Mesendoderm (in vitro differentiated cells): ENCODE data around the gene COL7A1.
"Not testable (repeated sequence)": the region's sequence is repeated elsewhere in the genome, so short reads cannot be mapped to it uniquely, and the experiment has no call there.

ENCODE experiments used
- DNase-seq: peaks from one replicate; pipeline ENCODE4 v3.0.0; 2013
- H2AK5ac ChIP-seq: 2 replicates; pipeline ENCODE4 v1.6.1; 2013; ENCODE audit warnings: low read length, inconsistent platforms
- H2BK120ac ChIP-seq: 2 replicates; pipeline ENCODE4 v1.6.1; 2013; ENCODE audit warnings: low read depth, mild to moderate bottlenecking, low read length, moderate library complexity, mixed read lengths
- H2BK15ac ChIP-seq: replicated peaks from 2 replicates; pipeline ENCODE4 v1.6.1; 2013; ENCODE audit warnings: low read depth, mild to moderate bottlenecking, moderate library complexity
- H2BK5ac ChIP-seq: 2 replicates; pipeline ENCODE4 v1.6.1; 2013; ENCODE audit warnings: low read length, inconsistent platforms
- H3K18ac ChIP-seq: 2 replicates; pipeline ENCODE4 v1.6.1; 2013; ENCODE audit warnings: mild to moderate bottlenecking, low read length, mixed read lengths
- H3K23ac ChIP-seq: one replicate; pipeline ENCODE4 v1.6.1; 2013; ENCODE audit warnings: low read length
- H3K27ac ChIP-seq: 2 replicates; pipeline ENCODE4 v1.5.1; 2013; ENCODE audit warnings: low read depth, mild to moderate bottlenecking, inconsistent platforms, low read length, moderate library complexity
- H3K27me3 ChIP-seq: 2 replicates; pipeline ENCODE4 v1.6.1; 2013; ENCODE audit warnings: low read length, control low read depth, mild to moderate bottlenecking, inconsistent platforms; ENCODE audit not compliant: insufficient read depth, poor library complexity
- H3K36me3 ChIP-seq: 2 replicates; pipeline ENCODE4 v1.6.1; 2013; ENCODE audit warnings: low read length, inconsistent platforms; ENCODE audit not compliant: control insufficient read depth, insufficient read depth
- H3K4ac ChIP-seq: one replicate; pipeline ENCODE4 v1.6.1; 2013; ENCODE audit warnings: low read depth, mild to moderate bottlenecking, low read length, moderate library complexity
- H3K4me1 ChIP-seq: 2 replicates; pipeline ENCODE4 v1.6.1; 2013; ENCODE audit warnings: low read depth, low read length, inconsistent platforms; ENCODE audit not compliant: control insufficient read depth
- H3K4me2 ChIP-seq: 2 replicates; pipeline ENCODE4 v1.6.1; 2013; ENCODE audit warnings: low read length
- H3K4me3 ChIP-seq: 2 replicates; pipeline ENCODE4 v1.5.1; 2013; ENCODE audit warnings: mild to moderate bottlenecking, low read length
- H3K56ac ChIP-seq: one replicate; pipeline ENCODE4 v1.6.1; 2013; ENCODE audit warnings: low read length
- H3K79me1 ChIP-seq: 2 replicates; pipeline ENCODE4 v1.6.1; 2013; ENCODE audit warnings: low read length, inconsistent platforms
- H3K79me2 ChIP-seq: 2 replicates; pipeline ENCODE4 v1.6.1; 2013; ENCODE audit warnings: mild to moderate bottlenecking, low read length; ENCODE audit not compliant: control insufficient read depth, insufficient read depth
- H3K9ac ChIP-seq: 2 replicates; pipeline ENCODE4 v1.6.1; 2013; ENCODE audit warnings: low read length, inconsistent platforms
- H4K5ac ChIP-seq: one replicate; pipeline ENCODE4 v1.6.1; 2013; ENCODE audit warnings: low read length
- H4K8ac ChIP-seq: one replicate; pipeline ENCODE4 v1.6.1; 2013; ENCODE audit warnings: low read depth, mild to moderate bottlenecking, control low read depth, low read length, moderate library complexity
- WGBS: extraction: QIAGEN DNeasy Blood & Tissue Kit; methylation state at CpG from one replicate; pipeline ENCODE4 v1.1.7; 2013; ENCODE audit warnings: low lambda C conversion rate, missing lambda C conversion rate; ENCODE audit not compliant: insufficient coverage; ENCODE audit errors: extremely low coverage; 5-methylcytosine and 5-hydroxymethylcytosine counted together

Gene COL7A1

GRCh38 chr3:48536116-48536515 lies 59.0 kb downstream of the COL7A1 start:
- H2AK5ac ChIP-seq, result no peak overlapping the region
- no peak overlapping the region for H2BK15ac ChIP-seq
- H3K9ac ChIP-seq, result no peak overlapping the region
- no peaks in the 10 kb centered on the region for H3K27me3 ChIP-seq
- no peak overlapping the region for H4K8ac ChIP-seq
- H2BK120ac ChIP-seq, result no peak overlapping the region
- no peak overlapping the region for H3K4me3 ChIP-seq
- DNase-seq, result no peak
- no peak overlapping the region for H3K27ac ChIP-seq
- H2BK5ac ChIP-seq, result no peak overlapping the region
- no CpG with 5 or more reads among the region's 19 CpGs for WGBS
- no peak overlapping the region for H3K56ac ChIP-seq
- H3K4me1 ChIP-seq, result no peaks in the 10 kb centered on the region
- H3K79me2 ChIP-seq, result no peaks in the 10 kb centered on the region
- H3K4ac ChIP-seq, result no peak overlapping the region
- no peaks in the 10 kb centered on the region for H3K79me1 ChIP-seq
- H3K23ac ChIP-seq, result no peak overlapping the region
- H3K4me2 ChIP-seq, result no peak overlapping the region
- H3K36me3 ChIP-seq, result peaks cover 2% of the 10 kb centered on the region
- no peak overlapping the region for H4K5ac ChIP-seq
- H3K18ac ChIP-seq, result no peak overlapping the region

DNA sequence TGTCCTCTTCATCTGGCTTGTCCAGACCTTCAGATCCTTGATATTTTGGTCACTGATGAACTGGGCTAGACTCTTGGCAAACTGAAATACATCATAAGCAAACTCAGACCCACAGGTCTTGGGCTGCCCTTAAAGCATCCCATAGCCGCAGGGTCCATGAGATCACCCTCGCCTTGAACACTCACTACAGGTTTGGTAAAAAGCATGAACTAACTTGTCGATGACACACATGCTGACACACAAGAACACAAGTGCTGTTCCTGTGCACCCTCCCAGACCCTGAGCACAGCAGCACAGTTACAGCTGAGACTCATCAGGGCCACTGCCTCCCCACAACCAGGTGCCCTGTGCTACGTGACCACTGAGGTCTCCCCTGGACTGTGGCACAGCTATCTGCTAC lies 59.6 kb downstream of the COL7A1 start:
- Histone ChIP-seq H2BK5ac (no peak overlapping the region), H3K56ac (no peak overlapping the region), H3K36me3 (peaks cover 2% of the 10 kb centered on the region), H3K9ac (no peak overlapping the region), H2BK120ac (no peak overlapping the region), H4K5ac (no peak overlapping the region), H2BK15ac (no peak overlapping the region), H3K23ac (no peak overlapping the region), H3K27me3 (no peaks in the 10 kb centered on the region), H3K79me2 (no peaks in the 10 kb centered on the region), H3K4me1 (no peaks in the 10 kb centered on the region), H3K4ac (no peak overlapping the region), H2AK5ac (no peak overlapping the region), H3K79me1 (no peaks in the 10 kb centered on the region), H4K8ac (no peak overlapping the region), H3K27ac (no peak overlapping the region), H3K4me3 (no peak overlapping the region), H3K4me2 (no peak overlapping the region), H3K18ac (no peak overlapping the region)
- WGBS, result no CpG with 5 or more reads among the region's 4 CpGs
- no peak for DNase-seq

- Histone ChIP-seq H3K4me2 (no peak overlapping the region), H3K56ac (no peak overlapping the region), H2BK120ac (no peak overlapping the region), H3K18ac (no peak overlapping the region), H3K4me3 (no peak overlapping the region), H3K36me3 (no peaks in the 10 kb centered on the region), H2BK15ac (no peak overlapping the region), H3K4me1 (no peaks in the 10 kb centered on the region), H3K79me1 (no peaks in the 10 kb centered on the region), H4K5ac (no peak overlapping the region), H2BK5ac (no peak overlapping the region), H2AK5ac (no peak overlapping the region), H3K27ac (no peak overlapping the region), H3K79me2 (no peaks in the 10 kb centered on the region), H3K9ac (no peak overlapping the region), H3K4ac (no peak overlapping the region), H4K8ac (no peak overlapping the region), H3K27me3 (no peaks in the 10 kb centered on the region), H3K23ac (no peak overlapping the region)
- DNase-seq, result no peak
- WGBS, result no CpG with 5 or more reads among the region's 2 CpGs
Measured at GRCh38 chr3:48532977-48533337, 62.2 kb downstream of the COL7A1 start.

DNA sequence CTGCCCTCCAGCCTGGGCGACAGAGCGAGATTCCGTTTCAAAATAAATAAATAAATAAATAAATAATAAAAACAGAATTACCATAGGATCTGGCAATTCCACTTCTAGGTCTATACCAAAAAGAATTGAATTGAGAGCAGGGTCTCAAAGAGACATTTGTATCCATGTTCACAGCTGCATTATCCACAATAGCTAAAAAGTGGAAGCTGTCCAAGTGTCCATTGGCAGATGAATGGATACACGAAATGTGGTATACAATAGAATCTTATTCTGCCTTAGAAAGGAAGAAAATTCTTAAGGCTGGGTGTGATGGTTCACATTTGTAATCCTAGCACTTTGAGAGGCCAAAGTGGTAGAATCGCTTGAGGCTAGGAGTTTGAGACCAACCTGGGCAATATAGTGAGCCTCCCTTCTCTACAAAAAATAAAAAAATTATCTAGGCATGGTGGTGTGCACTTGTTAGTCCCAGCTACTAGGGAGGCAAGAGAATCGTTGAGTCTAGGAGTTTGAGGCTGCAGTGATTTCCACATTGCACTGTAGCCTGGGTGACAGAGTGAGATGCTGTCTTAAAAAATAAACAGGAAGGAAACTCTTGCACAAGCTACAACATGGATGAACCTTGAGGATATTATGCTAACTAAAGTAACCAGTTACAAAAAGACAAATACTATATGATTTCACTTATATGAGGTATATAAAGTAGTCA lies 62.7 kb downstream of the COL7A1 start:
- WGBS, result no CpG with 5 or more reads among the region's 6 CpGs
- no peak overlapping the region for H3K18ac ChIP-seq
- no peak overlapping the region for H3K4me3 ChIP-seq
- H4K8ac ChIP-seq, result no peak overlapping the region
- no peak for DNase-seq
- no peak overlapping the region for H3K4me2 ChIP-seq
- no peak overlapping the region for H3K4ac ChIP-seq
- no peak overlapping the region for H3K56ac ChIP-seq
- no peaks in the 10 kb centered on the region for H3K27me3 ChIP-seq
- no peaks in the 10 kb centered on the region for H3K79me2 ChIP-seq
- no peak overlapping the region for H3K27ac ChIP-seq
- H2BK5ac ChIP-seq, result no peak overlapping the region
- H3K4me1 ChIP-seq, result no peaks in the 10 kb centered on the region
- H4K5ac ChIP-seq, result no peak overlapping the region
- no peak overlapping the region for H3K23ac ChIP-seq
- no peak overlapping the region for H2AK5ac ChIP-seq
- H3K79me1 ChIP-seq, result no peaks in the 10 kb centered on the region
- no peaks in the 10 kb centered on the region for H3K36me3 ChIP-seq
- no peak overlapping the region for H2BK15ac ChIP-seq
- H2BK120ac ChIP-seq, result no peak overlapping the region
- no peak overlapping the region for H3K9ac ChIP-seq

DNA sequence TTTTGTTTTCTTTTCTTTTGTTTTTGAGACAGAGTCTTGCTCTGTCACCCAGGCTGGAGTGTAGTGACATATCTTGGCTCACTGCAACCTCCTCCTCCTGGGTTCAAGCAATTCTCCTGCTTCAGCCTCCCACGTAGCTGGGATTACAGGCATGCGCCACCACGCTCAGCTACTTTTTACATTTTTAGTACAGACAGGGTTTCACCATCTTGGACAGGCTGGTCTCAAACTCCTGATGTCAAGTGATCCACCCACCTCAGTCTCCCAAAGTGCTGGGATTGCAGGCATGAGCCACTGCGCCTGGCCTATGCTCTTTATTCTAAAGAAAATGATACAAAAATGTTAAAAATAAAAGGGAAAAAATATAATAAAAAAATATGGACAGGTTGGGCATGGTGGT lies 64.4 kb downstream of the COL7A1 start:
- not testable (repeated sequence) for H3K56ac ChIP-seq, H3K27me3 ChIP-seq, H2AK5ac ChIP-seq, H2BK5ac ChIP-seq, H2BK15ac ChIP-seq, H3K79me2 ChIP-seq, H3K4me1 ChIP-seq, H3K4me3 ChIP-seq, H3K23ac ChIP-seq, H4K5ac ChIP-seq, H3K9ac ChIP-seq, H3K79me1 ChIP-seq, H3K36me3 ChIP-seq, H2BK120ac ChIP-seq, H4K8ac ChIP-seq, H3K4ac ChIP-seq, H3K27ac ChIP-seq, H3K18ac ChIP-seq, H3K4me2 ChIP-seq, DNase-seq
- WGBS, result no CpG with 5 or more reads among the region's 4 CpGs

DNA sequence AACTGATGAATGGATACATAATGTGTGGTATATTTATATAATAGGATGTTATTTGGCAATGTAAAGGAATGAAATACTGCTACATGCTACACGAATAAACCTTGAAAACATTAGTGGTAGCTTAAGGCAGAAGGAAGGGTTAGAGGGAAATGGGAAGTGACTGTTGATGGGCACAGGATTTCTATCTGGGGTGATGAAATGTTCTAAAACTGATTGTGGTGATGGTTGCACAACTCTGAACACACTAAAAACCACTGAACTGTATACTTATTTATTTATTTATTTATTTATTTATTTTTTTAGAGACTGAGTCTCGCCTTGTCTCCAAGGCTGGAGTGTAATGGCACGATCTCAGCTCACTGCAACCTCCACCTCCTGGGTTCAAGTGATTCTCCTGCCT lies 66.4 kb downstream of the COL7A1 start:
- DNase-seq, result no peak
- no peaks in the 10 kb centered on the region for H3K27me3 ChIP-seq
- no CpG with 5 or more reads among the region's 3 CpGs for WGBS
- H3K18ac ChIP-seq, result no peak overlapping the region
- H4K5ac ChIP-seq, result no peak overlapping the region
- H3K56ac ChIP-seq, result no peak overlapping the region
- no peaks in the 10 kb centered on the region for H3K4me1 ChIP-seq
- H3K4ac ChIP-seq, result no peak overlapping the region
- H3K23ac ChIP-seq, result no peak overlapping the region
- no peak overlapping the region for H2BK15ac ChIP-seq
- no peak overlapping the region for H3K27ac ChIP-seq
- H2BK120ac ChIP-seq, result no peak overlapping the region
- H3K79me1 ChIP-seq, result no peaks in the 10 kb centered on the region
- no peak overlapping the region for H2AK5ac ChIP-seq
- H3K9ac ChIP-seq, result no peak overlapping the region
- no peak overlapping the region for H3K4me3 ChIP-seq
- no peak overlapping the region for H3K4me2 ChIP-seq
- H2BK5ac ChIP-seq, result no peak overlapping the region
- H3K79me2 ChIP-seq, result no peaks in the 10 kb centered on the region
- H3K36me3 ChIP-seq, result peaks cover 1% of the 10 kb centered on the region
- H4K8ac ChIP-seq, result no peak overlapping the region
